ENCODE results near the gene STX1B.
"Not testable (repeated sequence)": the region's sequence is repeated elsewhere in the genome, so short reads cannot be mapped to it uniquely, and the experiment has no call there.

The STX1B gene

GRCh38 chr16:30948667-30949649, 61.5 kb downstream of the STX1B start, which contains the start of gene ORAI3:
Gene ORAI3 (plus strand): TSS chr16:30949068. CDS start chr16:30949290, 222 bp downstream.
- peak; percentile 42 to 65 for DNase-seq

- DNase-seq, result peak; percentile 36 to 48
These were observed 62.4 kb downstream of the STX1B start for GRCh38 chr16:30947859-30948666.

- no peak for DNase-seq
These were observed 62.9 kb downstream of the STX1B start for GRCh38 chr16:30947541-30947858.

- no peak for DNase-seq
These were observed 63.5 kb downstream of the STX1B start for GRCh38 chr16:30946671-30947540.

- DNase-seq, result no peak
These were observed 66.1 kb downstream of the STX1B start for GRCh38 chr16:30944352-30944751.

- no peak for DNase-seq
These were observed 68.0 kb downstream of the STX1B start for GRCh38 chr16:30942426-30942806.

GRCh38 chr16:30941600-30942425, 68.6 kb downstream of the STX1B start:
- DNase-seq, result peak; percentile 75 to 80

GRCh38 chr16:30939571-30939970, 70.9 kb downstream of the STX1B start:
- not testable (repeated sequence) for DNase-seq

Measured in CD4-positive, alpha-beta T cell treated with Interleukin-4 for 1 hour (primary cell).